Stimulated activated CD8-positive, alpha-beta memory T cell treated with anti-CD3 and anti-CD28 coated beads, Interleukin-4, amount 100 ng/mL, for 1 hour (primary cell): ENCODE measurements around the gene PCBP3.

Source experiments
- DNase-seq, 2 donors: peaks; one replicate each; pipeline ENCODE4 v3.0.0-alpha.2; 2020; ENCODE audit warnings: low read depth in 2 of 2, low spot score in 1 of 2

The PCBP3 gene

DNA sequence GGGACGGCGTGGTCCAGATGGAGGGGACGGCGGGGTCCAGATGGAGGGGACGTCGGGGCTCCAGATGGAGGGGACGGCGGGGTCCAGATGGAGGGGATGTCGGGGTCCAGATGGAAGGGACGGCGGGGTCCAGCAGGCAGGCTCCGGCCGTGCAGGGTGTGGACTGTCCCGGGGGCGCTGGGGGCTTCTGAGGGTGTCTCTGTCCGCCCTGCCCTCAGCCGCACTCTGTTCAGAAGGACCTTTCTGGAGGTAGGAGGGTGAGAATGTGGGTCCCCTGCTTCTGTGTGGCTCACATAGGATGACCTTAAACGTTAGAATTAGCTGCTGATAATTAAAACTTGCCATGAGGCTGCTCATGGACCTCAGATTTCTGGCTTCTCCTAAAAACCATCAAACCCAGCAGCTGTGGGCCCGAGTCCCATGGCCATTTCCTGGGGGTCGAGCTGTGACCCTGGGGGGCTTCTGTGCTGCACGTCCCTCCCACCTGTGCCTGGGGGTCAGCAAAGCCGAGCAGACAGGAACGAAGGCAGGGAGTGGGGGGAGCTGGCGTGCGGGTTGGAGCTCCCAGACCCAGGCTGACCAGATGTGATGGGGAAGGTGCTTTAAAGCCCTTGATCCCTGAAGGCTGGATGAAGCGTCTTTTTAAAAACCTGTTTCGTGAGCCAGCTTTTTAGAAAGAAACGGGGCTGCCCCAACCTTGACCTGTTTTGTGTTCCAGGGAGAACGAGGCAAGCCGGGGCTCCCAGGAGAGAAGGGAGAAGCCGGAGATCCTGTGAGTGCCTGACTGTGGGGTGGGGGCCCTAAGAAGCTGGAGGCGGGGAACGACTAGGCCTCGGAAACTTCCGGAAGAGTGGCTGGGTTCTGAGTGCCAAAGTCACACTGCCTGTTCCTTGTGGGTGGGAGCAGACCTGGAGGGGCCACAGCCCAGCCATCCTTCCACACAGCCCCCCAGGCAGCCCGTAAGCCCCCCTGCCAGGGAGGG is 345.1 kb downstream of the PCBP3 start:
- DNase-seq = no peak

DNA sequence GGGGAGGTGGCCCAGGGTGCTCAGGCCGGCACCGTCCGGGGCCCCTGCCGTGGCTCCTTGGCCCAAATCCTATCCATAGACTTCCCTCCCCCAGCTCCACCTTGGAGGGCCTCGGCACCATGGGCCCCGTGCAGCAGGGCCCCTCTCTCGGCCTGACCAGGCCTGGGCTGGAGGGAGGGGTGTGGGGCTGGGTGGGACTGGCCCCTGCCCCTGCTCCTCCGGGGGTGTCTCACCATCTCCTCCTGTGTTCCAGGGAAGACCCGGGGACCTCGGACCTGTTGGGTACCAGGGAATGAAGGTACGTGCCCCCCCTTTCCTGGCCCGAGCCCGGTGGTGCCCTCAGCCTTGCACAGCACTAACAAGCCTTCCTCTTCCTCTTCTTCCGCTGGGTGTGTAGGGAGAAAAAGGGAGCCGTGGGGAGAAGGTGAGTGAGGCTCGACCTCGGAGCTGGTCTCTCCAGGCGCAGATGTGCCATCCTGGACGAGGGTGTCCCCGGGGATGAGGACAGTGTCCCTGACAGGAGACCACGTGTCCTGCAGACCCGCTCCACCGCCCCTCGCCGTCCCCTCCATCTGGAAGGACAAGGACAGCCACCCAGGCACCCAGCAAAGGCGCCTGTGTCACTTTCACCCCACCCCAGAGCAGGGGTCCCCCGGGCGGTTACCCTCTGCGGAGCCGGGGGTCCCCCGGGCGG is 346.0 kb downstream of the PCBP3 start:
- no peak for DNase-seq

DNA sequence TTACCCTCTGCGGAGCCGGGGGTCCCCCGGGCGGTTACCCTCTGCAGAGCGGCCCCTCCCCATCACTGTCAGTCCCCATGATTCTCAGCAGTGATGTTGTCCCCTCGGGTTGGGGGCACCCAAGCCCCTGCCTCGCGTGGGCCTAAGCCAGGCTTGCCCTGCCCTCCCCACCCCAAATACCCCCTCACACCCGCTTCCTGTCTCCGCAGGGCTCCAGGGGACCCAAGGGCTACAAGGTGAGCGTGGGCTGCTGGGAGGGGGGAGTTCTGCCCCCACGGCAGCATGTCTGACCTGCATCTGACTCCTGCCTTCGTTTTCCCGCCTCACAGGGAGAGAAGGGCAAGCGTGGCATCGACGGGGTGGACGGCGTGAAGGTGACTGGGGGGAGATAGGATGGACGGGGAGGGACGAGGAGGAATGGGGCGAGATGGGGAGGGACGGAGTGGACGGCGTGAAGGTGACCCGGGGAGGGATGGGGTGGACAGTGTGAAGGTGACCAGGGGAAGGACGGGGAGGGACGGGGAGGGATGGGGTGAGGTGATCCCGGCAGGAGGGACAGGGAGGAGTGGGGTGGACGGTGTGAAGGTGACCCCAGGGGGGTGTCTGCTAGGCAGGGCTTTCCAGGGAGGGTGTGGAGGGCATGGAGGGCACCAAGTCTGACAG is 346.7 kb downstream of the PCBP3 start:
- no peak for DNase-seq

DNA sequence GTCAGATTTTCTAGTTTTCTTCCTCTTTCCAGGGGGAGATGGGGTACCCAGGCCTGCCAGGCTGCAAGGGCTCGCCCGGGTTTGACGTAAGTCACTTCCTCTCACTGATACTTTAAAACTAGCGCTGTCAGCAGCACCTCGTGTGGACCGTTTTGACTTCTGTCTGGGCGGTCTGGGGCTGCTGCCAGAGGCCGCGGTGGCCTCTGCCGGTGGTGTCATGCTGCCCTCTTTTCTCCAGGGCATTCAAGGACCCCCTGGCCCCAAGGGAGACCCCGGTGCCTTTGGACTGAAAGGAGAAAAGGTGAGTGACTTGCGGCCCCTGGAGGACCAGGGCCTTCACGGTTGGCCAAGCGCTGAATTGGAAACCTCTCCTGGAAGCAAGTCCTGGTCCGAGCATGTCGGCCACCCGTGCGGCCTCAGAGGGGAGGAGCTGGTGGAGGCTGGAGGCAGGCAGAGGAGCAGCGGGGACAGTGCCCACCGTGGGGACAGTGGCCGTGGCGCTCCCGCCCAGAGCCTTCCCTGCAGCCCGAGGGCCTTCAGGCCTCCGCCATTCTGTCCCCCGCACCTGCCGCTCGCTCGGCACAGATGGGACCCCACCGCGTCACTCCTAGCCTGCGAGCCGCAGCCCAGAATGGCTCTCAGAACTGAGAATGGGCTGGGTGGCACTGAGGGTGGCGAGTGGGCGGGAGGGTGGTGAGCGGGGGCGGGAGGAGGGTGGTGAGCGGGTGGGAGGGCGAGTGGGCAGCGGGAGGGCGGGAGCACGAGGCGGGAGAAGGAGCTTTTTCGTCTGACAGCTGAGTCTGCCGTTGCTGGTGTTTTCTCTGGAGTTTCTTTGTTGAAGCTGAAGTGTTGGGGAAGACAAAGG is 347.4 kb downstream of the PCBP3 start:
- DNase-seq = no peak

DNA sequence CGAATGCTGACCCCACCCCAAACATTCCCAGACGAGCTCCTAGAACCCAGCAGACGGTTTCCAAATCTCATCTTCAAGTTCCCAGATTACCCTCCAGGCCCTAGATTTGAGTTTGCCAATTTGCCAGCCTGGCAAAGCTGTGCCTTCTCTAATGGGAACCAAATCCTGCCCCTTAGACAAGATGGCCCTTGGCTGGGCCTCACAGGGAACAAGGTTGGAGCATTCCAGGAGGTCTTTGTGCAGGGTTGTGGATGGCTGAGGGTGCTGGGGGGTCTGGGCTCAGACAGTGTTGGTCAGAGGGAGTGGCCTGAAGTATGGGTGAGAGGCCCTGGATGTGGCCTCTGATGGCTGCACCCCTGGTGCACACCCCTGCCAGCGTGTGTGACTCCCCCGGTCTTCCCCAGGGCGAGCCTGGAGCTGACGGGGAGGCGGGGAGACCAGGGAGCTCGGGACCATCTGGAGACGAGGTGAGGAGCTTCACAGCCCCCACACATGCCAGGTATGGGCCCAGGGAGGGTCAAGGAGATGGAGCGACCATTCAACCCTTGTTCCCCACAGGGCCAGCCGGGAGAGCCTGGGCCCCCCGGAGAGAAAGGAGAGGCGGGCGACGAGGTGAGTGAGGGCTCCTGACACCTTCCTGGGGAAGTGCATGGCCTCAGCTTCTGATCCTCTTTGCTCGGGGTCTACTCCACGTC is 348.2 kb downstream of the PCBP3 start:
- DNase-seq = no peak
